ENCODE results near the gene DHRS13.
"Not testable (repeated sequence)": the region's sequence is repeated elsewhere in the genome, so short reads cannot be mapped to it uniquely, and the experiment has no call there.

Gene DHRS13

DNA sequence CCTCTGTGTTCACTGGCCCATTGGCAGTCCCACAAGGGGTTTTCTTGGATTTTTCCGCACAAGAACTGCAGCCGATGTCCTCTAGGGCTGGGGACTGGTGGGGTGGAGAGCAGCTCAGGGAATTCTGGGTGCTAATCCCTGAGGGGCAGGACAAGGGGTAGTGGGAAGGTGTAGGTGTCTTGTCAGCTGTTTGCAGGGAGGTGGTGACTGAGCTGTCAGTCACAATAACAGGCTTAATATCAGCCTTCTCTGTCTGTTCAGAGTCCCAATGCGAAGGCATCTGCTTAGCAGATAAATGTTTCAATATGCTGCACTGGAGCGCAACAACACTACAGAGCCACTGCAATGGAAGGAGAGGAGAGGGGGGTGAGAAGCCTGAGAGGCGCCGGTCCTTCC lies 10.1 kb upstream of the DHRS13 start:
- Histone ChIP-seq H3K27me3 (ENCODE audit: control insufficient read depth, insufficient read depth, low read length) (no peaks in the 10 kb centered on the region), H3K27ac (ENCODE audit: low read length) (no peak overlapping the region), H3K4me1 (ENCODE audit: control insufficient read depth, insufficient read depth, low read length) (no peaks in the 10 kb centered on the region; the same call in 1 of the 2 replicates), H3K9me3 (ENCODE audit: control insufficient read depth, insufficient read depth, low read length) (no peaks in the 10 kb centered on the region), H3K36me3 (ENCODE audit: control insufficient read depth, insufficient read depth, low read length) (peaks cover 70% of the 10 kb centered on the region), H3K4me3 (ENCODE audit: low read length) (no peak overlapping the region)
- WGBS (ENCODE audit: insufficient coverage, insufficient read length) = no CpG with 5 or more reads among the region's 6 CpGs
- DNase-seq (ENCODE audit: low read depth, low spot score) = no peak

GRCh38 chr17:28912281-28912937 lies 9.5 kb upstream of the DHRS13 start:
- no peak overlapping the region for H3K4me3 ChIP-seq (ENCODE audit: low read length)
- no peak overlapping the region for H3K27ac ChIP-seq (ENCODE audit: low read length)
- H3K36me3 ChIP-seq (ENCODE audit: control insufficient read depth, insufficient read depth, low read length) = peaks cover 66% of the 10 kb centered on the region
- H3K4me1 ChIP-seq (ENCODE audit: control insufficient read depth, insufficient read depth, low read length) = no peaks in the 10 kb centered on the region; the same call in 1 of the 2 replicates
- no peaks in the 10 kb centered on the region for H3K9me3 ChIP-seq (ENCODE audit: control insufficient read depth, insufficient read depth, low read length)
- no CpG with 5 or more reads among the region's 20 CpGs for WGBS (ENCODE audit: insufficient coverage, insufficient read length)
- no peak for DNase-seq (ENCODE audit: low read depth, low spot score)
- H3K27me3 ChIP-seq (ENCODE audit: control insufficient read depth, insufficient read depth, low read length) = no peaks in the 10 kb centered on the region

DNA sequence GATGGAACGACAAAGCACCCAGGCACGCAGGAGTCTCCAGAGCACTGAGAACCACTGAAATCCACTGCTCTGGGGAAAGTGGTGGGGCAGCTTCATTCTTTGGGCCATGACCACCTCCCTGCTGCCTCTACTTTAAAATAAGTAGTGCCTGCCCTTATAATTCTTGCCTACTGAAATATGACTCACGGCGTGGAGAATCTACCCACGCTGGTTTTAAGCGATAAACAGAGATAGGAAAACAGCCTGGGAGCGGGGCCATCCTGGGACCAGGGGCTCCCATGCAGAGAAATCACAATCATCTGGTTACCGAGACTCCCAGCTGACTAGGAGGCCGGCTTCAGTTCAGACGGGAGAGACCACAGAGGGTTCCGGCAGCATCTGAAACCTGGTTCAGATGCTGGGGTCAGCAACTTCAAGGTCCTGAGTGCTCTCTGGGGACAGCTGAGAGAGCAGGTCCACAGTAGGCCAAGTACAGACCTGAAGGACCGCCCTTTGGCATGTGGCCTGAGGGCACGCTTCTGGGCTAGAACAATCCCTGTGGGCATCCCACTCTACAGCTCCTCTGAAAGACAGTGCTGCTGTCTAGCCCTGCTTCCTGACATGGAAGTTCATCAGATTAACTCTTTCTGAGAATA lies 8.6 kb upstream of the DHRS13 start:
- H3K36me3 ChIP-seq (ENCODE audit: control insufficient read depth, insufficient read depth, low read length) = peaks cover 66% of the 10 kb centered on the region
- no peak for DNase-seq (ENCODE audit: low read depth, low spot score)
- H3K4me1 ChIP-seq (ENCODE audit: control insufficient read depth, insufficient read depth, low read length) = no peaks in the 10 kb centered on the region; the same call in 1 of the 2 replicates
- no peaks in the 10 kb centered on the region for H3K27me3 ChIP-seq (ENCODE audit: control insufficient read depth, insufficient read depth, low read length)
- H3K27ac ChIP-seq (ENCODE audit: low read length) = no peak overlapping the region
- H3K9me3 ChIP-seq (ENCODE audit: control insufficient read depth, insufficient read depth, low read length) = no peaks in the 10 kb centered on the region
- no peak overlapping the region for H3K4me3 ChIP-seq (ENCODE audit: low read length)
- WGBS (ENCODE audit: insufficient coverage, insufficient read length) = no CpG with 5 or more reads among the region's 13 CpGs

DNA sequence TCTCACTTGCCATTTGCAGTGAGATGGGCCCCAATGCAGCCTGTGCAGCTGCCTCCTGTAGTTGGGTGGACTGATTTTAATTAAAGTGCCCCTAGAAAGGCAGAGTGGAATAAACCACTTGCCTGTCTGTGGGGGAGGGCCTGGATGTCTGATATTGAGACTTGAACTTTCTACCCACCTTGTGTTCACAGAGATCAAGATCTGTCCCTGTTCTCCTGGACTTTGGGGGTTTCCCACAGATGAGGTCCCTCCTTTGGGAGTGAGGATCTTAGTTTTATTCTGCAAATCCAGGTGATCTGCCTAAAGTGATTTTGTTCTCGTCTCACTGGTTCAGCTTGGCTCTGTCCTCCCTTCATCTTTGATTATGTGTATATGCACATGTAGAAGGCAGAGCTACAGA lies 7.7 kb upstream of the DHRS13 start:
- Histone ChIP-seq H3K27me3 (ENCODE audit: control insufficient read depth, insufficient read depth, low read length) (no peaks in the 10 kb centered on the region), H3K27ac (ENCODE audit: low read length) (no peak overlapping the region), H3K4me3 (ENCODE audit: low read length) (no peak overlapping the region), H3K4me1 (ENCODE audit: control insufficient read depth, insufficient read depth, low read length) (no peaks in the 10 kb centered on the region; the same call in 1 of the 2 replicates), H3K36me3 (ENCODE audit: control insufficient read depth, insufficient read depth, low read length) (peaks cover 69% of the 10 kb centered on the region), H3K9me3 (ENCODE audit: control insufficient read depth, insufficient read depth, low read length) (no peaks in the 10 kb centered on the region)
- no peak for DNase-seq (ENCODE audit: low read depth, low spot score)
- WGBS (ENCODE audit: insufficient coverage, insufficient read length) = no CpG with 5 or more reads among the region's 1 CpG

DNA sequence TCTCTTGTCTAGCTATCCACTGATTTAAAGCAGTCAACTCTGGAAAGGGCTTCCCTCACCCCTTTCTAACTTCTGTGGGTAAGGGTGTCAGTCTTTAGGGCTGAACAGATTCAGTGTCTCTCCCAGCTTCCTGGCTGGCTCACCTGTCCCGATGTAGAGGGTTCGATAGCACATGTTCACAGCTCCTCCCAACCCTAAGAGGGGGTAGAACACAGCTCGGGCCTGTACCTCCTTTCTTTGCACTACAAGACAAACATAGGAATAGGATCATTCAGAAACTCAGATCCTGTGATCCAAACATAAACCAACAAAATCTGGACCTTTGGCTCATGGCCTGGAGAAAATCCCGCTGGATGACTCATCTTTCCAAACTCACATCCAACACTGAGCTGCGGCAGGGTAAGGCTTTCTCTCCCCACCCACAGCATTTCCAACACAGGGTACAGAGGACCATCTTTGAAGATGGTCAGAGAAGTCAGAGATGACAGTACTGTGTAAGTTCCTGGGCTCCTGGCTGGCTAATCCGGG lies 5.8 kb upstream of the DHRS13 start:
- Histone ChIP-seq H3K27me3 (ENCODE audit: control insufficient read depth, insufficient read depth, low read length) (no peaks in the 10 kb centered on the region), H3K4me3 (ENCODE audit: low read length) (no peak overlapping the region), H3K27ac (ENCODE audit: low read length) (no peak overlapping the region), H3K9me3 (ENCODE audit: control insufficient read depth, insufficient read depth, low read length) (no peaks in the 10 kb centered on the region), H3K4me1 (ENCODE audit: control insufficient read depth, insufficient read depth, low read length) (no peaks in the 10 kb centered on the region; the same call in 1 of the 2 replicates), H3K36me3 (ENCODE audit: control insufficient read depth, insufficient read depth, low read length) (peaks cover 57% of the 10 kb centered on the region)
- no CpG with 5 or more reads among the region's 6 CpGs for WGBS (ENCODE audit: insufficient coverage, insufficient read length)
- DNase-seq (ENCODE audit: low read depth, low spot score) = no peak

DNA sequence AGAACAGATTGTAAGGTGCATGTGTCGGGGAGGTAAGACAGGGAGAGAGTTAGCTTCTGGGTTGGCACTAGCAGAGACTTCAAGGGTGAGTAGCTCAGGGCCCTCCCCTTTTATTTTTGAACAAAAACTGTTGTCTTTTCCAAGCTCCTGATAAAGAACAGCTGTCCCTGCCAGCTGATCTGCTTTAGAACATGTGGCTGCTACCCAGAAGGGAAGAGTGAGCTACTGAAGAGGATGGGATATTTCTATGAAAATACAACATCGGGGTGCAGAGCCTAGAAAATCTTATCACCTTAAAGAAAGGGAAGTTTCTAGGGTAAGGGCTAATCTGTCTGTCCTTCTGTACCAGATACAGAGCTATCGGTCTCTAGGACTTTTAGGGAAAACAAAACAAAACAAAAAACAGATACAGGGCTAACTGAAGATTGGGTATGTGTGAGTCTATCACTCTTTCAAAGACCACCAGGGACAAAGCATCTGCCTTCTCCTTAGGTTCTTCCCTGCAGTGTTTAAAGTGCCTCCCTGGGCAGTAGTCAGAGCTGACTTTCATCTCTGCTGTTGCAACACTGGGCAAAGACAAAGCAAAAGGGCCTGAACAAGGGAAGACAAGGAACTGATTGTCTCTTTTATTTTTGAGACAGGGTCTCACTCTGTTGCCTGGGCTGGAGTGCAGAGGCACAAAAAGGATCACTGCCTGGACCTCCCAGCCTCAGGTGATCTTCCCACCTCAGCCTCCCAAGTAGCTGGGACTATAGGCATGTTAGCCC lies 5.0 kb upstream of the DHRS13 start:
- Histone ChIP-seq H3K4me1 (ENCODE audit: control insufficient read depth, insufficient read depth, low read length) (no peaks in the 10 kb centered on the region; the same call in 1 of the 2 replicates), H3K4me3 (ENCODE audit: low read length) (no peak overlapping the region), H3K36me3 (ENCODE audit: control insufficient read depth, insufficient read depth, low read length) (peaks cover 49% of the 10 kb centered on the region), H3K9me3 (ENCODE audit: control insufficient read depth, insufficient read depth, low read length) (no peaks in the 10 kb centered on the region), H3K27me3 (ENCODE audit: control insufficient read depth, insufficient read depth, low read length) (no peaks in the 10 kb centered on the region), H3K27ac (ENCODE audit: low read length) (no peak overlapping the region)
- WGBS (ENCODE audit: insufficient coverage, insufficient read length) = no CpG with 5 or more reads among the region's 3 CpGs
- DNase-seq (ENCODE audit: low read depth, low spot score) = no peak

GRCh38 chr17:28906706-28907438 lies 4.0 kb upstream of the DHRS13 start:
- no CpG with 5 or more reads among the region's 7 CpGs for WGBS (ENCODE audit: insufficient coverage, insufficient read length)
- Histone ChIP-seq H3K9me3 (ENCODE audit: control insufficient read depth, insufficient read depth, low read length) (no peaks in the 10 kb centered on the region), H3K4me1 (ENCODE audit: control insufficient read depth, insufficient read depth, low read length) (no peaks in the 10 kb centered on the region; the same call in 1 of the 2 replicates), H3K4me3 (ENCODE audit: low read length) (no peak overlapping the region), H3K27me3 (ENCODE audit: control insufficient read depth, insufficient read depth, low read length) (no peaks in the 10 kb centered on the region), H3K36me3 (ENCODE audit: control insufficient read depth, insufficient read depth, low read length) (peaks cover 41% of the 10 kb centered on the region), H3K27ac (ENCODE audit: low read length) (no peak overlapping the region)
- no peak for DNase-seq (ENCODE audit: low read depth, low spot score)

GRCh38 chr17:28906276-28906675 lies 3.4 kb upstream of the DHRS13 start:
- no peaks in the 10 kb centered on the region; the same call in 1 of the 2 replicates for H3K4me1 ChIP-seq (ENCODE audit: control insufficient read depth, insufficient read depth, low read length)
- no peaks in the 10 kb centered on the region for H3K27me3 ChIP-seq (ENCODE audit: control insufficient read depth, insufficient read depth, low read length)
- peaks cover 35% of the 10 kb centered on the region for H3K36me3 ChIP-seq (ENCODE audit: control insufficient read depth, insufficient read depth, low read length)
- no peak overlapping the region for H3K27ac ChIP-seq (ENCODE audit: low read length)
- no peak for DNase-seq (ENCODE audit: low read depth, low spot score)
- no peaks in the 10 kb centered on the region for H3K9me3 ChIP-seq (ENCODE audit: control insufficient read depth, insufficient read depth, low read length)
- WGBS (ENCODE audit: insufficient coverage, insufficient read length) = no CpG with 5 or more reads among the region's 9 CpGs
- H3K4me3 ChIP-seq (ENCODE audit: low read length) = no peak overlapping the region

DNA sequence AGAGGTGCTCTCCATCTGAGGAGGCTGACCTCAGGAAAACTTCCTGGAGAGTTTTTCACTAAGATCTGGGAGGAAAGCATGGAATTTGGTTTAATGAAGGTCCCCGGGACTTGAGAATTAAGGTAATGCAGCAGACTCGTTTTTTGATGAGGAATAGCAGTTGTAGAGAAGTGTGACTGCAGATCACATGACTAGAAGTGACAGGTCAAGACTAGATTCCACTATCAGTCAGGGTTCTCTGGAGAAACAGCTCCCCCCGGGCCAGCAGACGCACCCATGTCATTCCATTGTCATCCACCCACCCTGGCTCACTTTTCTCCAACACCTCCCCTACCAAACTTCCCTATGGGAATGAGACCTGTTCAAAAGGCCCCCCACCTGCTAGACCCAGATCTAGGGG lies 1.9 kb upstream of the DHRS13 start:
- Histone ChIP-seq H3K27ac (ENCODE audit: low read length) (no peak overlapping the region), H3K27me3 (ENCODE audit: control insufficient read depth, insufficient read depth, low read length) (no peaks in the 10 kb centered on the region), H3K4me1 (ENCODE audit: control insufficient read depth, insufficient read depth, low read length) (peaks cover 3% of the 10 kb centered on the region), H3K4me3 (ENCODE audit: low read length) (no peak overlapping the region), H3K9me3 (ENCODE audit: control insufficient read depth, insufficient read depth, low read length) (no peaks in the 10 kb centered on the region), H3K36me3 (ENCODE audit: control insufficient read depth, insufficient read depth, low read length) (peaks cover 25% of the 10 kb centered on the region)
- WGBS (ENCODE audit: insufficient coverage, insufficient read length) = no CpG with 5 or more reads among the region's 4 CpGs
- DNase-seq (ENCODE audit: low read depth, low spot score) = no peak

GRCh38 chr17:28903546-28903841 lies 615 bp upstream of the DHRS13 start:
- H3K4me3 ChIP-seq (ENCODE audit: low read length); H3K9me3 ChIP-seq (ENCODE audit: control insufficient read depth, insufficient read depth, low read length); H3K27ac ChIP-seq (ENCODE audit: low read length); H3K4me1 ChIP-seq (ENCODE audit: control insufficient read depth, insufficient read depth, low read length); H3K27me3 ChIP-seq (ENCODE audit: control insufficient read depth, insufficient read depth, low read length); DNase-seq (ENCODE audit: low read depth, low spot score): not testable (repeated sequence)
- peaks cover 21% of the 10 kb centered on the region for H3K36me3 ChIP-seq (ENCODE audit: control insufficient read depth, insufficient read depth, low read length)
- WGBS (ENCODE audit: insufficient coverage, insufficient read length) = no CpG with 5 or more reads among the region's 5 CpGs

Measured in iPS DF 6.9 (cell line).